HepG2 (cell line): ENCODE data around the gene GATD1. TPM values are rescaled to one million over a fixed set of nuclear protein-coding genes. Genes with fewer than 3 reads are reported as not detected.

Experiments used
- BORCS8-MEF2B ChIP-seq: sonication (generic); formaldehyde crosslinking; IDR thresholded peaks from 2 replicates; pipeline ENCODE4 v1.8.0; 2022; ENCODE audit warnings: mild to moderate bottlenecking, missing genetic modification reagents
- BRCA1 ChIP-seq: sonication (generic); formaldehyde crosslinking; IDR thresholded peaks from 2 replicates; pipeline ENCODE4 v1.4.0; 2020; ENCODE audit warnings: missing genetic modification reagents
- DNMT3B ChIP-seq: conservative IDR thresholded peaks from 2 replicates; pipeline ENCODE4 v1.6.1; 2016; ENCODE audit warnings: missing biosample characterization, control low read depth
- JUND ChIP-seq: sonication (generic); formaldehyde crosslinking; IDR thresholded peaks from 2 replicates; pipeline ENCODE4 v1.8.0; 2022; ENCODE audit warnings: mild to moderate bottlenecking, missing genetic modification reagents
- MZF1 ChIP-seq: sonication (generic); formaldehyde crosslinking; IDR thresholded peaks from 2 replicates; pipeline ENCODE4 v1.8.1; 2023; ENCODE audit warnings: mild to moderate bottlenecking, missing genetic modification reagents, borderline replicate concordance
- RARA ChIP-seq: IDR thresholded peaks from 2 replicates; pipeline ENCODE4 v1.6.1; 2016; ENCODE audit warnings: missing genetic modification reagents, missing compliant biosample characterization
- SKIL ChIP-seq: sonication (generic); formaldehyde crosslinking; IDR thresholded peaks from 2 replicates; pipeline ENCODE4 v1.8.0; 2022; ENCODE audit warnings: missing genetic modification reagents, mild to moderate bottlenecking, moderate library complexity, borderline replicate concordance
- SMYD3 ChIP-seq: sonication (generic); formaldehyde crosslinking; IDR thresholded peaks from 2 replicates; pipeline ENCODE4 v1.8.1; 2023; ENCODE audit warnings: mild to moderate bottlenecking, missing genetic modification reagents
- SRSF9 ChIP-seq: fragments of 200-400 bp; formaldehyde crosslinking; IDR thresholded peaks from 2 replicates; pipeline ENCODE4 v1.6.1; 2018; ENCODE audit warnings: borderline replicate concordance, mild to moderate bottlenecking, low read depth, low read length; ENCODE audit not compliant: insufficient read depth, poor library complexity, severe bottlenecking
- TEF ChIP-seq: sonication (generic); formaldehyde crosslinking; IDR thresholded peaks from 2 replicates; pipeline ENCODE4 v1.5.0; 2020; ENCODE audit warnings: missing genetic modification reagents
- TOE1 ChIP-seq: sonication (generic); formaldehyde crosslinking; IDR thresholded peaks from 2 replicates; pipeline ENCODE4 v1.4.0; 2020; ENCODE audit warnings: mild to moderate bottlenecking, missing genetic modification reagents
- USF2 ChIP-seq, 2 experiments: sonication (generic) in 1 of 2; formaldehyde crosslinking in 1 of 2; IDR thresholded peaks; 2 replicates each; pipeline versions ENCODE4 v1.5.1 to v1.6.1; 2011 to 2020; ENCODE audit warnings: borderline replicate concordance in 1 of 2, low read depth in 1 of 2, low read length in 1 of 2, mild to moderate bottlenecking in 1 of 2, missing genetic modification reagents in 1 of 2, moderate library complexity in 1 of 2
- ZBTB26 ChIP-seq: IDR thresholded peaks from 2 replicates; pipeline ENCODE4 v1.6.1; 2016; ENCODE audit warnings: missing compliant biosample characterization, missing genetic modification reagents, borderline replicate concordance
- ZGPAT ChIP-seq: IDR thresholded peaks from 2 replicates; pipeline ENCODE4 v1.6.1; 2016; ENCODE audit warnings: mild to moderate bottlenecking
- ZNF263 ChIP-seq: sonication (generic); formaldehyde crosslinking; IDR thresholded peaks from 2 replicates; pipeline ENCODE4 v1.4.0; 2020; ENCODE audit warnings: missing genetic modification reagents
- ZNF275 ChIP-seq: sonication (generic); formaldehyde crosslinking; IDR thresholded peaks from 2 replicates; pipeline ENCODE4 v1.8.0; 2022; ENCODE audit warnings: missing genetic modification reagents, mild to moderate bottlenecking, inconsistent platforms, borderline replicate concordance
- ZNF3 ChIP-seq: IDR thresholded peaks from 2 replicates; pipeline ENCODE4 v1.7.0; 2017; ENCODE audit warnings: inconsistent platforms
- ZNF430 ChIP-seq: sonication (generic); formaldehyde crosslinking; IDR thresholded peaks from 2 replicates; pipeline ENCODE4 v1.9.0; 2021; ENCODE audit warnings: mild to moderate bottlenecking, missing genetic modification reagents
- ZNF556 ChIP-seq: sonication (generic); formaldehyde crosslinking; IDR thresholded peaks from 2 replicates; pipeline ENCODE4 v1.4.0; 2020; ENCODE audit warnings: mild to moderate bottlenecking, missing genetic modification reagents, borderline replicate concordance
- ZNF703 ChIP-seq: sonication (generic); formaldehyde crosslinking; IDR thresholded peaks from 2 replicates; pipeline ENCODE4 v1.5.1; 2020; ENCODE audit warnings: missing genetic modification reagents, mild to moderate bottlenecking, moderate library complexity, borderline replicate concordance
- polyA plus RNA-seq, 8 experiments: library from polyadenylated mRNA; depleted of rRNA in 3 of 8; stranded (reverse) in 7 of 8; unstranded in 1 of 8; fragments of >200 nt; fragmentation: Illumina TruSeq in 4 of 8; extraction: Trizol in 4 of 8; gene quantifications; 2 replicates each; pipeline versions ENCODE4 v1.2.1 to v1.2.3, GENCODE V29; 2011 to 2016; ENCODE audit warnings: low read depth in 4 of 8, missing spikeins in 1 of 8, mixed read lengths in 1 of 8; ENCODE audit not compliant: insufficient read depth in 1 of 8
- total RNA-seq, 5 experiments: library from RNA; depleted of rRNA; stranded (reverse); fragments of >200 nt; fragmentation: Illumina TruSeq; extraction: Trizol; gene quantifications; 2 replicates each; pipeline ENCODE4 v1.2.3, GENCODE V29; 2016; ENCODE audit warnings: low read depth in 1 of 5

GATD1 gene
- total and polyA plus RNA-seq, 2 of the 13 experiments (the other 11 are each of a cell fraction or from before 2014, with no cell fraction given): 31.3 to 60.5 TPM

GRCh38 chr11:818396-819128 is 41.3 kb upstream of the GATD1 start, which contains the start of gene PNPLA2 (continued):
- TF ChIP-seq ZNF556: no peak
- no peak for TF ChIP-seq ZNF3
- no peak for TF ChIP-seq BORCS8-MEF2B
- no peak for TF ChIP-seq ZGPAT (CRISPR knock-in tag)
- TF ChIP-seq DNMT3B (CRISPR knock-in tag): no peak
- TF ChIP-seq SKIL (CRISPR knock-in tag): no peak
- TF ChIP-seq MZF1 (CRISPR knock-in tag): no peak
- peak; percentile 81 for TF ChIP-seq JUND (CRISPR knock-in tag)
- TF ChIP-seq ZNF275: no peak
- TF ChIP-seq USF2 (IDR thresholded peaks at IDR 0.05; ENCODE audit: low read depth, low read length): no peak
- no peak for TF ChIP-seq USF2 (CRISPR knock-in tag; IDR thresholded peaks at IDR 0.05; ENCODE audit: borderline replicate concordance)
- TF ChIP-seq ZNF263 (CRISPR knock-in tag): no peak
- TF ChIP-seq BRCA1 (CRISPR knock-in tag): no peak
- TF ChIP-seq TOE1 (CRISPR knock-in tag): no peak
- no peak for TF ChIP-seq ZNF703 (CRISPR knock-in tag)
- TF ChIP-seq ZNF430 (CRISPR knock-in tag): no peak
- no peak for TF ChIP-seq SMYD3 (CRISPR knock-in tag)
- TF ChIP-seq RARA (CRISPR knock-in tag): peak; percentile 44
- TF ChIP-seq TEF (CRISPR knock-in tag): no peak
- TF ChIP-seq ZBTB26 (CRISPR knock-in tag): no peak
- TF ChIP-seq SRSF9: no peak
